RPMI7951 (cell line): ENCODE measurements around the gene SIL1. TPM values are rescaled to one million over a fixed set of nuclear protein-coding genes. Genes with fewer than 3 reads are reported as not detected.
A peak's percentile ranks its signal among the peaks of the same experiment; 100 is the strongest.
"Not testable (repeated sequence)": the region's sequence is repeated elsewhere in the genome, so short reads cannot be mapped to it uniquely, and the experiment has no call there.

ENCODE experiments used
- DNase-seq: peaks from one replicate; pipeline ENCODE4 v3.0.0-alpha.2; 2012; ENCODE audit warnings: low read depth
- total RNA-seq: library from RNA; depleted of rRNA; stranded (reverse); fragments of >200 nt; shearing (Covaris generic); gene quantifications from 2 replicates; pipeline ENCODE4 v1.2.3, GENCODE V29; 2014; rRNA removed

Gene SIL1
- 21.4 and 24.9 TPM in 2 replicates for total RNA-seq

DNA sequence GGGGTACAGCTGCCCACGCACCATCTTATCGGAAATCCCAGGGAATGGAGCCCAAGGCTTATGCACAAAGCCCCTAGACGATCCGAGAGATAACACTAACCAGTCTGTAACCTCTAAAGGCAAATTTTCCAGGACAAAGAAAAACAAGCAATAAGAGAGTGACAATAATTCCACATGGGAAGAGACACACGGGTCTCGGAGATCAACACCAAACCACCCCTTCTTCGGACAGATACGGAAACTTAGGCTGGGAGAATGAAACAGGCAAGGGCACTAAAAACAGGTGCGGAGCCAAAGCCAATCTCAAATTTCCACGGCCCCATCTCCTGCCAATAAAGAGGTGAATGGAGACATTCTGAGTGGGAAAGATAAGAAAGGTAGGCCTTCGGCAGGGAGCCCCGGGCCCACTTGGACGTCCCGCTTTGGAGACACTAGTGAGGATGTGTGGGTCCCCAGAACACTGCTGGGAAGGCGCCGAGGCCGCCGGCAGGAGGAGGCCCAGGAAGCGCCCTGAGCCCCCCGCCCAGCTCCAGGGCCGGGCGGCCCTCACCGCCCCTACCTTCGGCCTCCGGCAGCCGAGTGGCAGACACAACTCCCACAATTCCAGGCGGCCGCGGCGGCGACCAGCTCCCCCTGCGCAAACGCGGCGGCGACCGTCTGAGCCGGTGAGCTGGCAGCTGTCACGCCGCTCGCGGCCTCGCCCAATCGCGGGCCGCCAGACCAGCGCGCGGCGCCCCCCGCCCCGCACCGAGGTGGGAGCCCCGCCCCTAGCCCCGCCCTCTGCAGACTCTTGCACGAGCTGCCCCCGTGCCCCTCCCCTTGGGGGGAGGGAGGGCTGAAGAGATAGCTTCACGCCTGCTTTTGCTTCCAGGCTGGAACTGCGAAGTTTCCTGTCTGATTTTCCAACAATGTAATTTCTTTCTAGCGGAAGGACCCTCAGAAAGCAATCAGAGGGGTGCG, at the start of gene SIL1:
Gene SIL1 (minus strand): TSS at position 659 of the 960 bp plus-strand sequence. CDS start 70,525 bp downstream, outside the sequence.
- DNase-seq: peak; percentile 92

DNA sequence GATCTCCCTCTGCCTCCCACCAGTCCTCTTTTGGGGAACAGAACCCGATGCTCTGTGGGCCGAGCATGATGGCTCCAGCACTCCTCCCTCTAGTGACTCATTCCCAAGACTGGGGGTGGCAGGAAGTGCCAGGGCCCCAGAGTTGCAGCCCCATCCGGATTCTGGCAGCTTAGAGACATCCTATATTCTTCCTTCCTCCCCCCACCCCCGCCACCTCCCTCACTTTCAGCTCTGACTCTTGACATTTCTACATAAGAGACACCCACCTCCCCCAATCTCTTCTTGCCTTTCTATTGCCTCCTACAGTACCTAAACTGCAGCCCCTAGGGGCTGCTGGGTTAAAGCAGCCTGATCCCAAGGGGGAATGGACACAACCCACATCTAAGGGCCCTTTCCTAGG, 48.2 kb upstream of the SIL1 start:
- DNase-seq: peak; percentile 73

DNA sequence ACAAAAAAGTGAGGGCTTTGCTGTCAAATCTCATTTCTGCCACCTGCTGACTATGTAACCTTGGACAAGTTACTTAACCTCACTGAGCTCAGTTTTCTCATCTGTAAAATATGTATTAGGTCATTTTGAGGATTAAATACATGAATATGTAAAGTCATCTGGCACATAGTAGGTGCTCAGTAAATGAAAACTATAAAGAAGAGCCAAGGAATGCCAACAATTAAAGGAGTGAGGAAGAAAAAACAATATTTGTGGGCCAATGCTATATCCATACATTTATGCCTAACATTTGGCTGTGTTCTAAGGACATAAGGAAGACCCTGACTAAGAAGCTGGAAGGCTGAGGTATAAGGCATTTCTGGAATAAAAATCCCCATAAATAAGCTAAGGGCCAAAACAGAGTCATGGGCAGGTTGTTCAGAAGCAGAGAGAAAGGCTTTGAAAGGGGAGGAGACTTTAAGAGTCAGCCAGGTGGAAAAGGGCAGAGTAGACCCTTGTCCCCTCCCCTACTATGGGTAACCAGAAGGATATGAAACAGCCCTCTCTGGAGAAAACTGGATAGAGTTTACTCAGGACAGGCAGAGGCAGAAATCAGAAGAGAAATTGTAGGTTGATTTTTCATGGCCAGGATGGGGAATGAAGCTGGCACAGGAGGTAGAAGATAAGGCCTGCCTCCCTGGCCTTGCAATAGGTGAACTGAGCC, 47.6 kb upstream of the SIL1 start:
- DNase-seq: no peak

DNA sequence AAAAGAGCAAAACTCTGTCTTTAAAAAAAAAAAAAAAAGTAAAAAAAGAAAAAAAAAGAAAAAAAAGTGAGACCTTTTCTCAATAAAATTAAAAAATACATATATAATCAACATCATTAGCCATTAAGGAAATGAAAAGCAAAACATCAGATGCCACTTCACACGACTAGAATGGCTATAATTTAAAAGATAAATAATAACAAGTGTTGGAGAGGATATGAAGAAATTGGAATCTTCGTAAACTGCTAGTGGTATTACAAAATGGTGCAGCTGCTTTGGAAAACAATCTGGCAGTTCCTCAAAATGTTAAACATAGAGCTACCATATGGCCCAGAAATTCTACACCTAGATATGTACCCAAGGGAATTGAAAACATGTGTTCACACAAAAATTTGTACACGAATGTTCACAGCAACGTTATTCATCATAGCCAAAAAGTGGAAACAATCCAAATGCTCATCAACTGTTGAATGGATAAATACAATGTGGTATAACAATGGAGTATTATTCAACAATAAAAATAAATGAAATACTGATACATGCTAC, 45.3 kb upstream of the SIL1 start:
- peak; percentile 22 for DNase-seq

DNA sequence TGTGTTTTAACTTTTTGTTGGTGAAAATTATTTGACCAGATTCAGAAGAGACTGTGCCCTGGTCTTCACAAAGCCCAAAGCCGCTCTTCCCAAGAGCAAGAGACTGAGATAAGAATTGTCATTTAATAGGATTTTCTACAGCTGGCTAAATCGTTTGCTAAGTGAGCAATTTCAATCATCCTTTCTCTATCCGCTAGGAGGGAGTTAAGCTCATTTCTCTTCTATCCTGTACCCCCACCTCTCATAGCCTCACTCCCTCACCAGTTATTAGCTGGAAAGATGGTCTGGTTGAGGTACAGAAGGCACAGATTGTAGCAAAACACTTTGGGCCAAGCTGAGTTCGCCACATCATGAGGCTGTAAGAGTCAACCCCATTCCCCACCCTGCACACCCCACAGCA, 43.0 kb upstream of the SIL1 start:
- no peak for DNase-seq

DNA sequence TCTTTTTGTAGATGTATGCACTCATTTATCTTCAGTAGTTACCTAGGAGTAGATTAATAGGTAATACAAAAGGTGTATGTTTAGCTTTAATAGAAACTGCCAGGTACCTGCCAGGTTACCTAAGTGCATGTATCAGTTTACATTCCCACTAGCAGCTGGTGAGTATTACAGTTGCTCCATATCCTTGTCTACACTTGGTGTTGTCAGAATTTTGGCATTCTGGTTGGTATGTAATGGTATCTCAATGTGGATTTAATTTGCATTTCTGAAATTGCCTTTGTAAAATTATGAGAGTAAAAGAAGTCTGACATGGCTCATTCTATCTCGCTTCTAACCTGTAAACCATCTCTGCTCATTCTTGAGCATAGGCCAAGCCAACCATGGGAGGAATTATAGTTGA, 38.3 kb upstream of the SIL1 start:
- no peak for DNase-seq

DNA sequence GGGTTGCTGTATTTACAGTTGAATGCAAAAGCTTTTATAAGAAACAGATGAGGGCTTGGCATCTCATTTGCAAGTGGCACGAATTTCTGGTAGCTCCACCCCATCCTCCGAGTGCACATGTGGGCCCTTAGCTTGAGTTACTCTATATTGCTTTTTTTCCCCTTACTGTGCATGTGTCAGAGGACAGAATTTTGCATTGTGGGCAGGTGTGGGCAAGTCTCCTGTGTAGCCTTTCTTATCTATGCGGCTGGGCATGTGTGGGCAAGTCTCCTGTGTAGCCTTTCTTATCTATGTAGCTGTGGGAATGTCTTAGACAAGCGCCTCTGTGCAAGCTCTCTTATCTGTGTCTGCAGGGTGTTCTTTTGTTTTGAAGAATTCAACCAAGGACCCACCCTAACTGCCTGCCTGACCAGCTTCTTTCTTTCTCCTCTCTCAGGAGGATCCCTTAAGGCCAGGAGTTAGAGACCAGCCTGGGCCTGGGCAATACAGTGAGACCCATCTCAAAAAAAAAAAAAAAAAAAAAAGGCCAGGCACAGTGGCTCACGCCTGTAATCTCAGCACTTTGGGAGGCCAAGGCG, 34.1 kb upstream of the SIL1 start:
- no peak for DNase-seq

DNA sequence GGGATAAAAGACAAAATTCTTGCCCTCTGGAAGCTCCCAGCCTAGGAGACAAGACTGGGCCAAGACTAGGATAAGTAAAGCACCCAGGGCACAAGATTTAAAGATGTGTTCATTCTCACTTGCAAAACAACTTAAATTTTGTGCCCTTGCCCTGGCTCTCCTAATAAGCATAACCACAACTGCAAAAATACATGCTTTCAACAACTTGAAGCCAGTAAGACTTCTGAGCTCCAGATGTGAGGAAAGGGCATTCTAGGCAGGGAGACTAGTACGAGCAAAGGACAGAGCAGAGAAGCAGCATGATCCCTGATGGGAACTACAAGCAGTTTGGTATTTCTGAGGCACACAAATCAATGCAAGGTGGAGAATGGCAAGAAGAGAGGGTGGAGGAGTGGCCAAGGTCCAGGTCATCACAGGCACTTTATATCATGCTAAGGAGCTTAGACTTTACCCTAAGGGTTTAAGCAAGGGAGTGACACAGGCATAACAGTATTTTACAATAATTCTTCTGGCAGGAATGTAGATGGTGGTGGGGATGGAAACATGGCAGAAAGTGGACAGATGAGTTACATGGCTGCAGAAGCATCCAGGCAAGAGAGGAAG, 30.1 kb upstream of the SIL1 start:
- no peak for DNase-seq

DNA sequence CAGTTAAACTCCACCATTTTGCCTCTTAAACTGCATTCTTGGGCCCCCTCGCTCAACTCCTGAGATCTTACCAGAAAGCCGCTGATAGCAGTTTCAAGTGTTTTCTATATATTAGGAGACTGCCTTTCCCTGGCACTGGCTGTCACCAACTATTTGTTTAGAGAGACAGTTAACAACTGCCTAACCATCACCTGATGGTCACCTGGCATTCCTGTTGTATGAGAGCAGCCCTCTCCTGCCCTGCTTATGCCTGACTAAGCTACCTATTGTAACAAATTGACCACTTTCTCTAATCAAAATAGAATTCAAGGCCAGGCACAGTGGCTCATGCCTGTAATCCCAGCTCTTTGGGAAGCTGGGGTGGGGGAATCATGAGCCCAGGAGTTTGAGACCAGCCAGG, 28.0 kb upstream of the SIL1 start:
- DNase-seq: no peak

DNA sequence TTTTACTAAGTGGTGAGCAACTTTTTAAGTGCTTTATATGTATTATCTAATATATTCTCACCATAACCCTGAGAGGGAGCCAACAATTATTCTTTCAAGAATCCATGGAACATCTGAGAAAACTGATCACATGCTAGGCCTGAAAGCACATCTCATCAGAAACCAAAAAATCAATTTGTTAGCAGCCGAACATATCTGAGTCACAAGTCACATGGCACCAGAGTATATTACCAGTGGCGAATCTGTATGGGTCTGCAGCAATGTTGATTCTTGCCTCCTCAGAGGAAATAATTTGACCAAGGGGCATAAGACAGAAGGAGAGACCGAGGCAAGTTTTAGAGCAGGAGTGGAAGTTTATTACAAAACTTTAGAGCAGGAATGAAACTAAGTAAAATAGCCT, 25.3 kb upstream of the SIL1 start:
- DNase-seq: no peak

DNA sequence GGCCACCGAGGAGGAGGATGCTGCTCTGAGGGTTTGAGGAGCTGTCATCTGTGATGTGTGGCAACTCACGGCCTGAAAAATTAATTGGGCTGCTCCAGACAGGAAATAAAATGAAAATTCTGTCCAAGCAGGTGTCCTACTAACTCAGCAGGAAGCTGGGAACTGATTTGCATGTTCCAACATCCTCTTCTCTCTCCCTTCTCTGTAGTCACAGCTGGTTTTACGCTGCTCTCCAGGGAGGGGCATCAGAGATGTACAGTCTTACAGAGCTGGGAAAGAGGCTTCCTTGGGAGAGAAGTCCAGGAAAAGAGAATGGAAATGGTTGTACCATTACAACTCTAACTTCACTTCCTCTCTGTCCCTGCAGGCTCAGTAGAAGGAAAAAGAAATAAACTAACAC, 24.2 kb upstream of the SIL1 start:
- DNase-seq: no peak

DNA sequence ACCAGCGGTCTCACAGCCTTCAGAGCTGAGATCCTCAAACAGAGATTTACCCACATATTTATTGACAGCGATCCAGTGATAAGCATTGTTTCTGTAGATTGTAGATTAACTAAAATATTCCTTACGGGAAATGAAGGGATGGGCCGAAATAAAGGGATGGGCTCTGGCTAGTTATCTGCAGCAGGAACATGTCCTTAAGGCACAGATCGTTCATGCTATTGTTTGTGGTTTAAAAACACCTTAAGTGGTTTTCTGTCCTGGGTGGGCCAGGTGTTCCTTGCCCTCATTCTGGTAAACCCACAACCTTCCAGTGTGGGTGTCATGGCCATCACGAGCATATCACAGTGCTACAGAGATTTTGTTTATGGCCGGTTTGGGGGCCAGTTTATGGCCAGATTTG, 19.9 kb upstream of the SIL1 start:
- DNase-seq: not testable (repeated sequence)

DNA sequence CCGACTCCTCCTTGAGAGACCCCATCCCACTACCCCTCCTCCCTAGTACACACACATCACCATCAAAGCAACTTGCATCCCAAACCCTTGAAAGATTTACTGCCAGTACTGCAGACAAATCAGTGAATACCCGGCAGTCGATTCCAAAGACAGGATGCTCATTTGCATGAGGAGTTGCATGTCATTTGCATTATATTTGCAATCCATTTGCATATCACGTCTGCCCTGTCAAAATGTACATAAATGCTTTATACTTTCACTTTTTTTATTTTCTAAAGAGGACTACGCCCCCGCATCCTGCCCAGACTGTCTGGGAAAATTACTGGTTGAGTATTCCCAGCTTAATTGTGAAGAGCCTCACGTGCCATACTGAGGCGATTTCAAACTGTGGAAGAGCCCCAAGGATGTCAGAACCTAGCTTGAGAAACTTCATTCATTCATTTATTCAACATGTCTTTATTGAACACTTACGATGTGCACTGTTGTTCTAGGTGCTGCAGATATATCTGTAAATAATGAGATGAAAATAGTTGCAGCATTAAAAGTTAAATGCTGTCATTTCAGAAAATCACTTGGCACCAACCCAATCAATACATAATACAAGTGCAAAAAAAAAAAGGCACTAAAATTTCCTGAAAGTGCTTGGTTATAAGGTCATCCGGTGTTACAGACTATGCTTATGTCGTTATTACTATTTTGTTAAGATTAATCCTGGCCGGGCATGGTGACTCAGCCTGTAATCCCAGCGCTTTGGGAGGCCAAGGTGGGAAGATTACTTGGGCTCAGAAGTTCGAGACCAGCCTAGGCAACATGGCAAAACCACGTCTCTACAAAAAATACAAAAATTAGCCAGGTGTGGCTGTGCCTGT, 17.2 kb upstream of the SIL1 start:
- no peak for DNase-seq

DNA sequence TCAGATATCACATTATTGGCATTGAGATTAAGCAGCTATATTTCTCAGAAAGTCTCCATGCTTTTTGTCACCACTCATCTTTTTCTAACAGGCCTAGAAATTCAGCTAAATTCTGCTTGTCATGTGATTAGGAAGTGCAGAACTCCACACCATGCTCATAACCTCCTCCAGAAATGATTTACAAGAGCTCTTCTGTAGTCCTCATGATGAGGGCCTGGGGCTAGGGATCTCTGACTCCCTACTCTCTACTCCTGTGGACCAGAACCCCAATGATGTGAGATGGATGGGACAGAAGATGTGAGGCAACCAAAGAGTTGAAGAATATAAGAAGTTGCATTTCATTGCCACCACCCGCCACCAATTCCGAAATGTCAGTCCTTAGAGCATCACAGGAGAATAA, 16.5 kb upstream of the SIL1 start:
- no peak for DNase-seq

DNA sequence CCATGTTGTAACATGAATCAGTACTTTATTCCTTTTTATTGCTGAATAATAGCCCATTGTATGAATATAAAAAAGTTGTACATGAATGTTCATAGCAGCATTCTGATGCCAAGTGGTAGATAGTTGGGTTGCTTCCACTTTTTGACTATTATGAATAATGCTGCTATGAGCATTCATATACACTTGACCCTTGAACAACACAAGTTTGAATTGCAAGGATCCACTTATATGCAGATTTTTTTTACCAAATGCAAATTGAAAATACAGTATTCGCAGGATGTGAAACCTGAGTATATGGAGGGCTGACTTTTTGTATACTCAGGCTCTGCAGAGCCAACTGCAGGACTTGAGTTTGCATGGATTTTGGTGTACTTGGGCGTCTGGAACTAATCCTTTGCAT, 14.7 kb upstream of the SIL1 start:
- DNase-seq: no peak

DNA sequence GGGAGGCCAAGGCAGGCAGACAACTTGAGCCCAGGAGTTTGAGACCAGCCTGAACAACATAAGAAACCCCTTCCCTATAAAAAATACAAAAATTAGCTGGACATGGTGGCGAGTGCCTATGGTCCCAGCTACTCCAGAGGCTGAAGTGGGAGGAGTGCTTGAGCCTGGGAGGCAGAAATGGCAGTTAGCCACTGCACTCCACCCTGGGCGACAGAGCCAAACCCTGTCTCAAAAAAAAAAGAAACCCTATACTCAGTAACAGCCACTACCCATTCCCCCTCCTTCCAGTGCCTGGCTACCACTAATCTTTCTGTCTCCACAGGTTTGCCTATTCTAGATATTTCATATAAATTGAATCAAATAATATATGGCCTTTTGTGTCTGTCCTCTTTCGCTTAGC, 14.3 kb upstream of the SIL1 start:
- no peak for DNase-seq

DNA sequence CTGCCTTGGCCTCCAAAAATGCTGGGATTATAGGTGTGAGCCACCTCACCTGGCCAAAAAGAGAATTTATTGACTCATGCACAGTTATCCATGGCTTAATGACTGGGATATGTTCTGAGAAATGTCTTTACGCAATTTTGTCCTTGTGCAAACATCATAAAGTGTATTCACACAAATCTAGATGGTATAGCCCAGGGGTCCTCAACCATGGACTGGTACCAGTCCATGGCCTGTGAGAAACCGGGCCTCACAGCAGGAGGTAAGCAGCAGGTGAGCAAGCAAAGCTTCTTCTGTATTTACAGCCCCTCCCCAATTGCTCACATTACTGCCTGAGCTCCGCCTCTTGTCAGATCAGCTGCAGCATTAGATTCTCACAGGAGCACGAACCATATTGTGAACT, 12.4 kb upstream of the SIL1 start:
- no peak for DNase-seq

DNA sequence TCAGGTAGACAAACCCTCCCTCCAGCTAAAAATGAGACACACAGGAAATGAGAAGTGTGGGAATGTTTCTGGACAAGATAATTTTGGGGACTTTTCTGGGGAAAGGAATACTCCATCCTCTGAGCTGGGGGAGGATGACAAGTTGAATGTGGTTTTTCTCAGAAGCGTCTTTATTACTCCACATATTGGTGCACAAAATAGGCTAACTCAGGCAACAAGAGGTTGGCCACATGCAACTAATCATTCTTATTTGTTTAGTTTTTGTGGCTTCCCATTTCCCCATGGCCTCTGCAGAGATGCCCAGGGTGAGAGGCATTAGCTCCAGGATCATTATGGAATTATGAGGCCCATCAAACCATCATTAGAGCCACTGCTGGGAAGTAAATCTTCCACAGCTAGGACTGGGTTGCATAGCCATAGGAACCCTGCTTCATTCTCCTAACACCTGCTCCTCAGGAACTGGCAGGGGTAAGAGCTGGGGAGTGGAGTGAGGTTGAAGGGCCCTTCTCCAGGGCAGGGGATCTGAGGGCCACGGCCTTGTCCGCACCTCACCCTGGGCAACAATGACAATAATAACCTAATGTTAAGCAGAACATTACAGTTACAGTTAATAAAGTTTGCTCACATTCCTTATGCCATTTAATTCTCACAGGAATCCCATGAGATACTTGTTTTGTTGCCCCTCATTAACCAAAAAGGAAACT, 9.3 kb upstream of the SIL1 start:
- DNase-seq: no peak

DNA sequence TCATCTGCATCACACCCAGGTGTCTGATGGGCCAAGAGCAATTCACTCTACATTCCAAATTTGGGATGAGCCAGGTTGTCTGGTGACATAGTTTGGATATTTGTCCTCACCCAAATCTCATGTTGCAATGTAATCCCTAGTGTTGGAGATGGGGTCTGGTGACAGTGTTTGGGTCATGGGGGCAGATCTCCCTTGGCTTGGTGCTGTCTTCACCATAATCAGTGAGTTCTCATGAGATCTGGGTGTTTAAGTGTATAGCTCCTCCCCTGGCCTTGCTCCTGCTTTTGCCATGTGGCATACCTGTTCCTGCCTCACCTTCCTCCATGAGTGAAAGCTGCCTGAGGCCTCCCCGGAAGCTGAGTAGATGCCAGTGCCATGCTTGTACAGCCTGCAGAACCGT, 7.4 kb upstream of the SIL1 start:
- DNase-seq: no peak

DNA sequence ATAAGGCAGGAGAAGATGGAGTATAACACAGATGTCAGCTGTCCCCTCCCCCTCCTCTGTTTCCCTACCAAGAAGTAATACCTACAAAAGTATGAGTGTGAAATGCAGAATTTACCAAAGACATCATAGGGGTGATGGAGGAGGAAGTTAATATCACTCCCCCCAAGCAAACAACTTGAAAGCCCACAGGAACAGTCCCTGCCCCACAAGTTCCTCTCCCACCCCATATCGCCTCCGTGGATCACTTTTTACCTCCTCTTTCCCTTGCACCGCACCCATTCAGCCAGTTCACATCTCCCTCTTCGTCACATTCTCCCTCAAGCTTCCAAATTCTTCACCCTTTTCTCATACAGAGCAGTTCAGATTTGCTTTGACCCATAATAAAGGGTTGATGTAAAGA, 7.0 kb upstream of the SIL1 start:
- no peak for DNase-seq
